Ishikawa (cell line): ENCODE data around the gene CMTR1.

Experiments
- CEBPB ChIP-seq: IDR thresholded peaks from 2 replicates; pipeline ENCODE4 v1.6.1; 2012
- CREB1 ChIP-seq: IDR thresholded peaks from 2 replicates; pipeline ENCODE4 v1.6.1; 2012; ENCODE audit warnings: low read depth
- EGR1 ChIP-seq: IDR thresholded peaks from 2 replicates; pipeline ENCODE4 v1.6.1; 2012
- EP300 ChIP-seq: IDR thresholded peaks from 2 replicates; pipeline ENCODE4 v1.6.1; 2012; ENCODE audit warnings: borderline replicate concordance
- FOXM1 ChIP-seq: IDR thresholded peaks from 2 replicates; pipeline ENCODE4 v1.6.1; 2012; ENCODE audit warnings: low read depth, borderline replicate concordance
- MAX ChIP-seq: IDR thresholded peaks from 2 replicates; pipeline ENCODE4 v1.6.1; 2012
- NFIC ChIP-seq: IDR thresholded peaks from 2 replicates; pipeline ENCODE4 v1.6.1; 2012
- RAD21 ChIP-seq: IDR thresholded peaks from 2 replicates; pipeline ENCODE4 v1.6.1; 2012; ENCODE audit warnings: low read depth
- REST ChIP-seq: IDR thresholded peaks from 2 replicates; pipeline ENCODE4 v1.6.1; 2012; ENCODE audit warnings: low read depth, mild to moderate bottlenecking
- TAF1 ChIP-seq: IDR thresholded peaks from 2 replicates; pipeline ENCODE4 v1.6.1; 2012; ENCODE audit warnings: low read depth, mild to moderate bottlenecking
- TCF12 ChIP-seq: IDR thresholded peaks from 2 replicates; pipeline ENCODE4 v1.6.1; 2012; ENCODE audit warnings: low read depth
- TEAD4 ChIP-seq: IDR thresholded peaks from 2 replicates; pipeline ENCODE4 v1.6.1; 2012
- USF1 ChIP-seq: IDR thresholded peaks from 2 replicates; pipeline ENCODE4 v1.6.1; 2012
- YY1 ChIP-seq: IDR thresholded peaks from 2 replicates; pipeline ENCODE4 v1.6.1; 2012; ENCODE audit warnings: low read depth
- ZBTB7A ChIP-seq: IDR thresholded peaks from 2 replicates; pipeline ENCODE4 v1.6.1; 2012; ENCODE audit warnings: low read depth

The CMTR1 gene

GRCh38 chr6:37484786-37485170 is 51.8 kb downstream of the CMTR1 start:
- TF ChIP-seq ZBTB7A (no peak), CREB1 (no peak), TEAD4 (no peak), CEBPB (no peak), MAX (no peak), RAD21 (no peak), EGR1 (no peak), EP300 (no peak), USF1 (no peak), YY1 (no peak), REST (no peak), FOXM1 (no peak), TCF12 (no peak), NFIC (no peak), TAF1 (no peak)

GRCh38 chr6:37485291-37485702 is 52.3 kb downstream of the CMTR1 start:
- TF ChIP-seq CEBPB (no peak), YY1 (no peak), USF1 (no peak), EP300 (no peak), NFIC (no peak), FOXM1 (no peak), RAD21 (no peak), CREB1 (no peak), MAX (no peak), TAF1 (no peak), TCF12 (no peak), REST (no peak), ZBTB7A (no peak)

GRCh38 chr6:37486121-37486839 is 53.3 kb downstream of the CMTR1 start:
- no peak for TF ChIP-seq USF1
- no peak for TF ChIP-seq TEAD4
- no peak for TF ChIP-seq NFIC
- TF ChIP-seq ZBTB7A = no peak
- no peak for TF ChIP-seq RAD21
- no peak for TF ChIP-seq TAF1
- TF ChIP-seq CEBPB = no peak
- no peak for TF ChIP-seq CREB1
- no peak for TF ChIP-seq EGR1
- TF ChIP-seq YY1 = no peak
- no peak for TF ChIP-seq FOXM1
- no peak for TF ChIP-seq EP300
- no peak for TF ChIP-seq MAX
- no peak for TF ChIP-seq REST
- no peak for TF ChIP-seq TCF12
